ENCODE measurements around the gene ABL1.
"Not testable (repeated sequence)": the region's sequence is repeated elsewhere in the genome, so short reads cannot be mapped to it uniquely, and the experiment has no call there.

ABL1 gene
- long read RNA-seq, donor 1, full-length matches to known transcripts, result 8 of 18 reads
- long read RNA-seq, donor 1, partial matches to known transcripts, result 10 of 18 reads
- long read RNA-seq, donor 1, other reads (novel, unspliced or antisense), result 0 of 18 reads
- long read RNA-seq, donor 2, full-length matches to known transcripts, result 8 of 13 reads
- long read RNA-seq, donor 2, partial matches to known transcripts, result 5 of 13 reads
- long read RNA-seq, donor 2, other reads (novel, unspliced or antisense), result 0 of 13 reads
- long read RNA-seq, donor 3, full-length matches to known transcripts, result 8 of 8 reads
- long read RNA-seq, donor 3, partial matches to known transcripts, result 0 of 8 reads
- long read RNA-seq, donor 3, other reads (novel, unspliced or antisense), result 0 of 8 reads
- long read RNA-seq, donor 4, full-length matches to known transcripts, result 15 of 23 reads
- long read RNA-seq, donor 4, partial matches to known transcripts, result 8 of 23 reads
- long read RNA-seq, donor 4, other reads (novel, unspliced or antisense), result 0 of 23 reads
- long read RNA-seq, donor 5, full-length matches to known transcripts, result 11 of 28 reads
- long read RNA-seq, donor 5, partial matches to known transcripts, result 17 of 28 reads
- long read RNA-seq, donor 5, other reads (novel, unspliced or antisense), result 0 of 28 reads
- long read RNA-seq, donor 6, full-length matches to known transcripts, result 14 of 19 reads
- long read RNA-seq, donor 6, partial matches to known transcripts, result 5 of 19 reads
- long read RNA-seq, donor 6, other reads (novel, unspliced or antisense), result 0 of 19 reads
- long read RNA-seq, donor 7, full-length matches to known transcripts, result 20 of 39 reads
- long read RNA-seq, donor 7, partial matches to known transcripts, result 19 of 39 reads
- long read RNA-seq, donor 7, other reads (novel, unspliced or antisense), result 0 of 39 reads
- long read RNA-seq, donor 8, full-length matches to known transcripts, result 11 of 19 reads
- long read RNA-seq, donor 8, partial matches to known transcripts, result 8 of 19 reads
- long read RNA-seq, donor 8, other reads (novel, unspliced or antisense), result 0 of 19 reads

DNA sequence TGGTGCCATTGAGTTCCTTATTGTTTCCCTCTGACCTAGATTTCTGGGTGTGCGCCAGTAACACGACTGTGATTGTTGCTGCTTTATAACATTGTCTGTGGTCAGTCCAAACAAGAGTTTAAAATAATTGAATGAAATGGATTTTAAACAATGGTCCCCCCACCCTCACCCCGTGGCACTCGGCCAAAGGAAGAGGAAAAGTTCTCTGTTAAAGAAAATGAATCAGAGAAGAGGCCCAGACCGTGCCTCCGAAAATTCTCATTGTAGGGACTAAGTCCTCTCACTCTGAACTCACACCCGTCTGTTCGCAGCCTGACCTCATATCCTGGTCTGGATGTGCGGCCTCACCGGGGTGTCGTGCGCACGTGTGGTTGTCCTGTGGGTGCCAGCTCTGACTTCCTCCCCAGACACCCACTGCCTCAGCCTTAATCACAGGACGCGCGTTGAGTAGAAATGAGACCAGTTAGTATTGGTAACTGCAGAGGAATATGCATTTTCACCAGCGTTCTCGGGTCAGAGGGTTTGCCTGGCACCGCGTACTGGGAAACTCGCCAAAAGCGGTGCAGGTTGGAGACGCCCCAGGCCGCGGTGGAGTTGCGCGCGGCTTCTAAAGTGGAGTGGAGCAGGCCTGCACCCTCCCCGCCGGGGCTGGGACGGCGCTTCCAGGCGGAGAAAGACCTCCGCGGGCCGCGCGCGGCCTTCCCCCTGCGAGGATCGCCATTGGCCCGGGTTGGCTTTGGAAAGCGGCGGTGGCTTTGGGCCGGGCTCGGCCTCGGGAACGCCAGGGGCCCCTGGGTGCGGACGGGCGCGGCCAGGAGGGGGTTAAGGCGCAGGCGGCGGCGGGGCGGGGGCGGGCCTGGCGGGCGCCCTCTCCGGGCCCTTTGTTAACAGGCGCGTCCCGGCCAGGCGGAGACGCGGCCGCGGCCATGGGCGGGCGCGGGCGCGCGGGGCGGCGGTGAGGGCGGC, at the start of gene ABL1:
TSS of gene ABL1 (plus strand) at position 884 of the 966 bp plus-strand sequence. CDS start 193 bp downstream, outside the sequence.
- peak; percentile 96 for DNase-seq

GRCh38 chr9:130785940-130786508, 49.0 kb upstream of the ABL1 start:
- no peak for DNase-seq

- DNase-seq, result no peak
Observed at GRCh38 chr9:130786526-130786925, 48.5 kb upstream of the ABL1 start.

DNA sequence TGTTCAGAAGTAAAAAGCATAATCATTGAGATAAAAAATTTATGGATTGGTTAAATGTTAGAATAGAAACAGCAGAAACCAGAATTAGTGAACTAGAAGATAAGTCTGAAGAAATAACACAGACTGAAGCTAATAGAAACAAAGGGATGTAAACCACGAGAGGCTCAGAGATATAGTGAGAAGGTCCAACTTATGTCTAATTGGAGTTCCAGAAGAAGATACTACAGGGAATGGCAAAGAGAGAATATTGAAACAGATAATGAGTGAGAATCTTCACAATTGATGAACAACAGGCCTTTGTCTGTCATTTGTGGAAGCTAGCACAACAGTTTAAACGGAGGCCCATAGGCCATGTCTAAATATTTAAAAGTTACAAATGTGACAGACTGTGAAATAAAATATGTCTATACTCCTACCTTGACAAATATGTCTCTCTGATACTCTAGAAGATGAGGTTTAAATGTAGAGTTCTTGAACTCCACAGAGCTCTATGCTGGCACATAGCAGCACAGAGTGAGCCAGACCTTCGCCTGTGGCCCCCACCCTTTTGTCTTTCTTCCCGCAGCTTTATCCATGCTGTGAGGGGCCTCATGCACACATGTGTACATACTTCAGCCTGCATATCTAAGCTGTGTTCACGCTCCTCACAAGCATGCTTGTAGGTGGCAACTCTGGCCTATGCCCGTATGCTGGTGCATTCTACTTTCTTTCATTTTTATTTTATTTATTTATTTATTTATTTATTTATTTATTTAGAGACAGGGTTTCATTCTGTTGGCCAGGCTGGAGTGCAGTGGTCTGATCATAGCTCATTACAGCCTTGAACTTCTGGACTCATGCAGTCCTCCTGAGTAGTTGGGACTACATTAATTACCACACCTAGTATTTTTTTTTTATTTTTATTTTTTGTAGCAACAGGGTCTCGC, 45.0 kb upstream of the ABL1 start:
- no peak for DNase-seq

DNA sequence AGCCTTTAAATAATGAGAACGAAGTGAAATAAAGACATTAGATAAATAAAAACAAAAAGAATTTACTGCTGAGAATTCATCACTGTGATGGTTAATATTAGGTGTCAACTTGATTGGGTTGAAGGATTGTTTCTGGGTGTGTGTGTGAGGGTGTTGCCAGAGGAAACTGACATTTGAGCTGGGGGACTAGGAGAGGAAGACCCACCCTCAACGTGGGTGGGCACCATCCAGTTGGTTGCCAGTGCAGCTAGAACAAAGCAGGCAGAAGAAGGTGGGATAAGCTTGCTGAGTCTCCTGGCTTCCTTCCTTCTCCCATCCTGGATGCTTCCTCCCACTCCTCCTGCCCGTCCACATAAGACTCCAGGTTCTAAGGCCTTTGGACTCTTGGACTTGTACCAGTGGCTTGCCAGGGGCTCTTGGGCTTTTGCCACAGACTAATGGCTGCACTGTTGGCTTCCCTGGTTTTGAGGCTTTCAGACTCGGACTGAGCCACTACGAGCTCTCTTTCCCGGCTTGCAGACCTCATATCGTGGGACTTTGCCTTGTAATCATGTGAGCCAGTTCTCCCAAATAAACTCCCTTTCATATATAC, 43.7 kb upstream of the ABL1 start:
- DNase-seq, result no peak

DNA sequence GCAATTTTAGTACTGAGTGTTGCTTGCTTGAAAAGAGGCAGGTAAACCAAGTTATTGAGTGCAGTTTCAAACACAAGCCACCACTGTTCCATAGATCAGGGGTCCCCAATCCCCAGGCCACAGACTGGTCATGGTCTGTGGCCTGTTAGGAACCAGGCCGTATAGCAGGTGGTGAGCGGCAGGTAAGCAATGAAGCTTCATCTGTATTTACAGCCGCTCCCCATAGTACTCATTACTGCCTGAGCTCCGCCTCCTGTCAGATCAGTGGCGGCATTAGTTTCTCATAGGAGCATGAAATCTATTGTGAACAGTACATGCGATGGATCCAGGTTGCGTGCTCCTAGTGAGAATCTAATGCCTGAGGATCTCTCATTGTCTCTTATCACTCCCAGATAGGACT, 41.5 kb upstream of the ABL1 start:
- no peak for DNase-seq

DNA sequence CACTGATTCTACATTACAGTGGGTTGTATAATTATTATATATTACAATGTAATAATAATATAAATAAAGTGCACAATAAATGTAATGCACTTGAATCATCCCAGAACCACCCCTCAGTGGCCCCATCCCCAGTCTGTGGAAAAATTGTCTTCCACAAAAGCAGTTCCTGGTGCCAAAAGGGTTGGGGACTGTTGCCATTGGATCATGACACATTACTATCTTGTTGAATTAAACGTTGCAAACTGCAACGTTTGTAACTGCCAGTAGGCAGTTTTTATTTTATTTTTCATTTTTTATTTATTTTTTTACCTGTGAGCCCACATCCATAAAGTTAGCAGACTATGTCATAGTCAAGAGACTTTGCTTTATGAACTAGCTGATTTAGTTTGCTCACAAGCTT, 41.0 kb upstream of the ABL1 start:
- not testable (repeated sequence) for DNase-seq

GRCh38 chr9:130794423-130794822, 40.6 kb upstream of the ABL1 start:
- DNase-seq, result not testable (repeated sequence)

DNA sequence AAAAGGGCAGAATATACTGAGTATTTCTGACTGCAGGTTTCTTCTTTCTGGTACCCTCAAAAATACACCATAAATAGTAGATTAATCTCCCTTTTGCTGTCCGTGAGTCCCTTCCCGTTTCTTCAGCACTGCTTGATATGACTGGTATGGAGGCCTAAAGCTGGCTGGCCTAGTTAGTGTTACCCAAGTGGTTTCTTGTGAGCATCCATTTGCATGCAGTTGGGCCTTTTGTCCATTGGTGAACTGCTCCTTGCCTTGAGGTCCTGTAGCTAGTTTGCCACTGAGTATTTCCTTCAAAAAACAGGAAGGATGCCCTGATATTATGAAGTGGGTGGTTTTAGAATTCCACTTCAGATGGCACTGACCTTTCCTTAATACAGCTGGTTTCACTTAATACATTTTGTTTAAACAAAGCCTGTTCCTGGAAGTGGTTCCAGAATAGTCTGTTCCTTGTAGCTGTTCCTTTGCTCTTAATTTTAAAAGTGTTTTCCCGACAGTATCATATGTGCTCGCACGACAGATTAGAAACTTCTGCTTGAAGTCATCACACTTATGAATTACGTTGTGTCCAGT, 40.0 kb upstream of the ABL1 start:
- no peak for DNase-seq

DNA sequence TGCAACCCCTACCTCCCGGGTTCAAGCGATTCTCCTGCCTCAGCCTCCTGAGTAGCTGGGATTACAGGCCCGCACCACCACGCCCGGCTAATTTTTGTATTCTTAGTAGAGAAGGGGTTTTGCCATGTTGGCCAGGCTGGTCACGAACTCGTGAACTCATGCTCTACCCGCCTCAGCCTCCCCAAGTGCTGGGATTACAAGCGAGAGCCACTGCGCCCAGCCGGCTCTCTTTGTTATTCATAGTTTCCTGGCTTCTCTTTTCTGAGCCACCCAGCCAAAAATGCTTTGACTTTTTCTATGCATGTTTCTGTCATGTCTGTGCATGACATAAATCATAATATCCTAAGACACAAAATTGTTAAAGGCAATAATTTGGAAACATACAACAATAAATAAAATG, 31.9 kb upstream of the ABL1 start:
- not testable (repeated sequence) for DNase-seq

GRCh38 chr9:130805510-130806326, 29.3 kb upstream of the ABL1 start:
- DNase-seq, result no peak

DNA sequence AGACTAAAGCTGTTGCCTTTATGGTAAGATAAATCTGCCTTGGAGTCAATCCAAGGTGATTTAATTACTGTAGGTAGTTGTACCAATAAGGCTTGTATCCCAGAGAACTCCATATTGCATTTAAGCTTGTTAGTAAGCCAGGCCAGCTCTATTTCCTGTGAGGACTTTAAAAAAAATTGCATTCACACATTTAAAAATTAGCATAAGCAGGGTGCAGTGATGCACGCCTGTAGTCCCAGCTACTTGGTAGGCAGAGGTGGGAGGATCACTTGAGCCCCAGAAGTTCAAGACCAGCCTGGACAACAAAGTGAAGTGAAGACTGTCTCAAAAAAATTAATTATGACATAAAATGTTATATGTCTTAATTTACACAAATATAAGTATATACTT, 28.7 kb upstream of the ABL1 start:
- no peak for DNase-seq

DNA sequence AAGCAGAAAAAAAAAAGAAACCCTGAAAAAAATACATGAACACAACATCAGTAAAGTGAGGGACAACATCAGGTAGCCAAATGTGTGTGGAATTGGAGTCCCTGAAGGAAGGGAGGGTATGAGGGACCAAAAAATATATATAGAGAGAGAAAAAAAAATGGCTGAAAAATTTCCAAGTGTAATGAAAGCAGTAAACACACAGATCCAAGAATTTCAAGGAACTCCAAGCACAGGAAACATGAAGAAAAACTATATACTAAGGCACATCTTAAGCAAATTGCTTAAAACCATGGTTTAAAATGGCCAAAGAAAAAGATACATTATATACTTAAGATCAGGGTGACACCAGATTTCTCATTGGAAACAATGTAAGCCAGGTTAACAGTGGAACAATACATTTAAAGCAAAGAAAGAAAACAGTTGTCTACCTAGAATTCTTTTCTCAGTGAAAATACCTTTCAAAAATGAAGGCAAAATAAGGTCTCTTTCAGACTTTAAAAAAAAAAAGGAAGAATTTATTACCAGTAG, 24.4 kb upstream of the ABL1 start:
- DNase-seq, result no peak

DNA sequence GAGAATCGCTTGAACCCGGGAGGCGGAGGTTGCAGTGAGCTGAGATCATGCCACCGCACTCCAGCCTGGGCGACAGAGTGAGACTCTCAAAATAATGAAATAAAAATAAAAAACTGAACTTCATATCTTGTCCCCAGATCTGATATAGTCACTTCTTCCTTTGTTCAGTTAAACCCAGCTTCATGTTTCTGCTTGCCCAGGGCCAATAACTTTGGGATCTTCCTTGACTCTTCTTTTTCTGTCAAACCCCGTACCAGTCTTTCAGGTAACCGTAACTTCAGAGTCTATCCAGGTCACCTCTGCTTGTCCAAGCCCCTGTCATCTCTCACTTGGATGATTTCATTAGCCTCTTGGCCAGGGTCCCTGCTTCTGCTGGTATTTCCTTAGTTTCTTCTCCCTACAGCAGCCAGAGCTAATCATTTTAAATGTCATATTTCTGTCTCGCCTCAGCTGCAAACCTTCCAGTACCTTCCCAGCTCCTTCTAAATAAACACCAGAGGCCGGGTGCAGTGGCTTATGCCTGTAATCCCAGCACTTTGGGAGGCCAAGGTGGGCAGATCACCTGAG, 19.7 kb upstream of the ABL1 start:
- no peak for DNase-seq

DNA sequence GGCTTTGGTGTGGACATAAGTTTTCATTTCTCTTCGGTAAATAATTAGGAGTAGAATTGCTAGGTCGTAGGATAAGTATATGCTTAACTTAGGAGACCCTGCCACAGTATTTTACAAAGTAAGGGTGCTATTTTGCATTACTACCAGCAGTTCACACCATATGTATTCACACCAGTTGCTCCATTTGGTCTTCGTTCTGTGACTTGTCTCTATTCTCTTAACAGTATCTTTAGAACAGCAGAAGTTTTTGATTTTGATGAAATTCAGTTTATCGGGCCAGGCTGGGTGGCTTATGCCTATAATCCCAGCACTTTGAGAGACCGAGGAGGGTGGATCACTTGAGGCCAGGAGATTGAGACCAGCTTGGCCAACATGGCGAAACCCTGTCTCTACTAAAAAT, 17.1 kb upstream of the ABL1 start:
- DNase-seq, result no peak

DNA sequence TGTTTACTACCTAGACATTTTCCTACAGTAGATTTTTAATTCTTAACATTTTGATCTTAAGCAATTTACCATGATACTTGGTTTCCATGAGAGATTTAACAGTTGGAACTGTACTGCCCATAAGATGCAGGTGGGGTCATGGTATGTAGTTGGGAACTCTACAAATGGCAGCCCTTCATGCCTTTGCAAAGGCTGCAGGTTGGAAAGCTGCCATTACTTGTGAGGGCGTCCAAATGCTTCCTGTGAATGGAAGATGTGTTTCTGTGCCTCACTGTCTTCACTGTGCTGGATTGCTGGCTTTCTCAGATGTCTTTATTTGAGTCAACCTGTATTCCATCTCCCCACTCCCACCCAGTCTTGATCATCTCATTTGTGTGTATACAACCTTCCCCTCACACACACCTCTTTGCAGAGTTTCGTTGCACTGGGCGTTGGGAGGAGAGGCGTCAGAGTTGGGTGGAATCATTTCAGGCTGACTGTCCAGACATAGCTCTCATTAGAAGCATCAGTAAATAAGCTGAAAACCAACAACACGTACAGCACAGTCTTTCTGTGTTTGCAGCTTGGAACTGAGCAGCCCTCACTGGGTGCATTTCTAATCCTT, 14.8 kb upstream of the ABL1 start:
- no peak for DNase-seq

GRCh38 chr9:130823435-130823834, 11.6 kb upstream of the ABL1 start:
- no peak for DNase-seq

DNA sequence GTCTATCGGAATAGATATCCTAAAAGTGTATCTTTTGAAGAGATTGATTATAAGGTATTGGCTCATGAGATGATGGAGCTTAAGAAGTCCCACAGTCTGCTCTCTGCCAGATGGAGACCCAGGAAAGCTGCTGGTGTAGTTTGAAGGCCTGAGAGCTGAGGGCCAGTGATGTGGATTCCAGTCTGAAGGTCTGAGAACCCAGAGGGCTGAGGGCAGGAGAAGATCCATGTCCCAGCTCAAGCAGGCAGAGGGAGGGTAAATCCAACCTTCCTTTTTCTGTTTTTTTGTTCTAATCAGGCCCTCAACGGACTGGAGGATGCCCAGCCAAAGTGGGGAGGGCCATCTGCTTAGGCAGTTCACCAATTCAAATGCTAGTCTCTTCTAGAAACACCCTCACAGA, 11.0 kb upstream of the ABL1 start:
- DNase-seq, result no peak
